Measurements from ENCODE around the gene BAIAP2L2. TPM values are rescaled to one million over a fixed set of nuclear protein-coding genes. Genes with fewer than 3 reads are reported as not detected.

BAIAP2L2 gene
- total RNA-seq, 1 donor from 2014 or later = 0.64 TPM

DNA sequence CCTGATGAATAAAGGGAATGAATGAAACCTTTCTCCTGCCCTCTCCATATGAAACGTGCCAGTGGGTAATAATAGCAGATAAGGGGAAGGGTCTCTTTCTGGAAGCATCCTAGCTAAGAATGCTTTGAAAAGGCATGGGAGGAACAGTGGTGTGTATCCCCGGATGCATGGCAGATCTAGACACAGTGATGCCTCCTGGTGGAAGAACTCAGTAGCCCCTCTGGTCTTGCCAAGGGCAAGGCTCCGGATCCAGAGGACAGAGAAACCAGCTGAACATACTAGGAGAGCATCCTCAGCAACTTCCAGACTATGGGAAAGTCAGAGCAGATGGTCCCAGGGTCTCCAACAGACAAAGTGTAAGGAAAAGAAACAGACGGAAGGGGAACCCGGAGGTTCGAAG, 6.4 kb downstream of the BAIAP2L2 start:
- no peaks in the 10 kb centered on the region for H3K27me3 Mint-ChIP-seq
- TF ChIP-seq, protein P1, sequence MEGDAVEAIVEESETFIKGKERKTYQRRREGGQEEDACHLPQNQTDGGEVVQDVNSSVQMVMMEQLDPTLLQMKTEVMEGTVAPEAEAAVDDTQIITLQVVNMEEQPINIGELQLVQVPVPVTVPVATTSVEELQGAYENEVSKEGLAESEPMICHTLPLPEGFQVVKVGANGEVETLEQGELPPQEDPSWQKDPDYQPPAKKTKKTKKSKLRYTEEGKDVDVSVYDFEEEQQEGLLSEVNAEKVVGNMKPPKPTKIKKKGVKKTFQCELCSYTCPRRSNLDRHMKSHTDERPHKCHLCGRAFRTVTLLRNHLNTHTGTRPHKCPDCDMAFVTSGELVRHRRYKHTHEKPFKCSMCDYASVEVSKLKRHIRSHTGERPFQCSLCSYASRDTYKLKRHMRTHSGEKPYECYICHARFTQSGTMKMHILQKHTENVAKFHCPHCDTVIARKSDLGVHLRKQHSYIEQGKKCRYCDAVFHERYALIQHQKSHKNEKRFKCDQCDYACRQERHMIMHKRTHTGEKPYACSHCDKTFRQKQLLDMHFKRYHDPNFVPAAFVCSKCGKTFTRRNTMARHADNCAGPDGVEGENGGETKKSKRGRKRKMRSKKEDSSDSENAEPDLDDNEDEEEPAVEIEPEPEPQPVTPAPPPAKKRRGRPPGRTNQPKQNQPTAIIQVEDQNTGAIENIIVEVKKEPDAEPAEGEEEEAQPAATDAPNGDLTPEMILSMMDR (IDR thresholded peaks at IDR 0.05) = no peak
- H3K36me3 Mint-ChIP-seq (ENCODE audit: low read depth) = no peaks in the 10 kb centered on the region
- no peak overlapping the region for H3K27ac Mint-ChIP-seq
- no peak for DNase-seq
- ATAC-seq (ENCODE audit: low read depth) = no peak
- no peaks in the 10 kb centered on the region for H3K9me3 Mint-ChIP-seq
- ChIA-PET CTCF (interaction anchor here (1.2 kb wide), 1 partner anchor 52 kb away, joined by 4 read pairs; no protein-coding TSS in a partner anchor), POLR2A (no interaction called here)
- H3K4me3 Mint-ChIP-seq = no peak overlapping the region
- no peaks in the 10 kb centered on the region for H3K4me1 Mint-ChIP-seq
- intact Hi-C loops (cut with micrococcal nuclease) = no loop called here

DNA sequence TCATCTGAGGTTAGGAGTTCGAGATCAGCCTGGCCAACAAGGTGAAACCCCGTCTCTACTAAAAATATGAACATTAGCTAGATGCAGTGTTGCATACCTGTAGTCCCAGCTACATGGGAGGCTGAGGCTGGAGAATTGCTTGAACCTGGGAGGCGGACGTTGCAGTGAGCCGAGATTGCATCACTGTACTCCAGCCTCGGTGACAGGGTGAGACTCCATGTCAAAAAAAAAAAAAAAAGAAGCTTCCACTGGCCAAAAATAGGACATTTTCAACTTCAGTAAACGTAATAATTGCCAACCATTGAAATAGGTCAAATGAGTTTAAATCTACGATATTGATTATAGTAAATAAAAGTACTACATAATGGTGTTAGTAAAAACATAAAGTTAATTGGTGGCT, 6.8 kb downstream of the BAIAP2L2 start:
- no peaks in the 10 kb centered on the region for H3K9me3 Mint-ChIP-seq
- no peak for DNase-seq
- no peak for ATAC-seq (ENCODE audit: low read depth)
- H3K27me3 Mint-ChIP-seq = no peaks in the 10 kb centered on the region
- H3K27ac Mint-ChIP-seq = no peak overlapping the region
- no peaks in the 10 kb centered on the region for H3K36me3 Mint-ChIP-seq (ENCODE audit: low read depth)
- no peak overlapping the region for H3K4me3 Mint-ChIP-seq
- TF ChIP-seq, protein P1 (IDR thresholded peaks at IDR 0.05) = no peak
- POLR2A ChIA-PET = no interaction called here
- no peaks in the 10 kb centered on the region for H3K4me1 Mint-ChIP-seq
- intact Hi-C loops (cut with micrococcal nuclease) = no loop called here
- CTCF ChIA-PET = interaction anchor here (1.2 kb wide), 1 partner anchor 52 kb away, joined by 4 read pairs; no protein-coding TSS in a partner anchor

DNA sequence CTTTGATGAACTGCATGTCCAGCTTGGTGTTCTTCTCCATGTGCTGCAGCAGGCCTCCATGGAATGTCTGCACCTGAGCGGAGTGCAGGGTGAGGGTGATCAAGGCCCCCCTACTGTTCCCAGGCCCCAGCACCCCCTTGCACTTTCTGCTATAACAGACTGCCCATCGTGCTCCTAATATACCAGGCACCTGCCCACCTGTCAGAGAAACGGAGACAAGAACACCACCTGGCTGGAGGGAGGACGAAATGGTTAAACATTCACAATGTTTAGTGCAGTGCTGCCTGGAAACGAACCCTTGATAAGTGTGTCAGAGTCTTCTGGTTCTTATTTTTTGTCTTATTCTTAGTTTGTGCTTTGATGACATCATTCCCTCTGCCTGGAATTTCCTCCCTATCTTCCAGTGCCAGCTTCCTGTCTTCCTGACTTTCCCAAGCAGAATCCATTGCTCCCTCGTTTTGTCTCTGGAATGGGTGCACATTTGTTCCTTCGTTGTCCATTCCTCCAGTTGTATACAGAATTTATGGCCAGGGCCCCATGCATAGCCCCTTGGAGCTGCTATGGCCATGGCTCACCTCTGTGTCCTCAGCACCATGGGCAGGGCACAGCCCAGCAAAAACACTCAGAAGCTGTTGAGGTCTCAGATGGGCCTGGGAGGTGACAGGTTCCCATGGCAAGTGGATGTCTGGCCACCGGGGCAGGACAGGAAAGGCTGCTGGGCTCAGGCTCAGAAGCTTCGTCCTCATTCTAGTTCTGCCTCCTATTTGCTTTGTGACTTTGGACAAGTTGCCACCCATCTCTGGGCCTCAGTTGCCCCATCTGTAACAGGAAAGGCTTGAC, 11.9 kb downstream of the BAIAP2L2 start:
- no peaks in the 10 kb centered on the region for H3K4me1 Mint-ChIP-seq
- intact Hi-C loops (cut with micrococcal nuclease) = no loop called here
- H3K4me3 Mint-ChIP-seq = no peak overlapping the region
- H3K27ac Mint-ChIP-seq = no peak overlapping the region
- CTCF ChIA-PET = no interaction called here
- H3K9me3 Mint-ChIP-seq = no peaks in the 10 kb centered on the region
- ATAC-seq (ENCODE audit: low read depth) (no peak), DNase-seq (no peak)
- TF ChIP-seq, protein P1 (IDR thresholded peaks at IDR 0.05) = no peak
- POLR2A ChIA-PET = no interaction called here
- H3K27me3 Mint-ChIP-seq = no peaks in the 10 kb centered on the region
- H3K36me3 Mint-ChIP-seq (ENCODE audit: low read depth) = no peaks in the 10 kb centered on the region

DNA sequence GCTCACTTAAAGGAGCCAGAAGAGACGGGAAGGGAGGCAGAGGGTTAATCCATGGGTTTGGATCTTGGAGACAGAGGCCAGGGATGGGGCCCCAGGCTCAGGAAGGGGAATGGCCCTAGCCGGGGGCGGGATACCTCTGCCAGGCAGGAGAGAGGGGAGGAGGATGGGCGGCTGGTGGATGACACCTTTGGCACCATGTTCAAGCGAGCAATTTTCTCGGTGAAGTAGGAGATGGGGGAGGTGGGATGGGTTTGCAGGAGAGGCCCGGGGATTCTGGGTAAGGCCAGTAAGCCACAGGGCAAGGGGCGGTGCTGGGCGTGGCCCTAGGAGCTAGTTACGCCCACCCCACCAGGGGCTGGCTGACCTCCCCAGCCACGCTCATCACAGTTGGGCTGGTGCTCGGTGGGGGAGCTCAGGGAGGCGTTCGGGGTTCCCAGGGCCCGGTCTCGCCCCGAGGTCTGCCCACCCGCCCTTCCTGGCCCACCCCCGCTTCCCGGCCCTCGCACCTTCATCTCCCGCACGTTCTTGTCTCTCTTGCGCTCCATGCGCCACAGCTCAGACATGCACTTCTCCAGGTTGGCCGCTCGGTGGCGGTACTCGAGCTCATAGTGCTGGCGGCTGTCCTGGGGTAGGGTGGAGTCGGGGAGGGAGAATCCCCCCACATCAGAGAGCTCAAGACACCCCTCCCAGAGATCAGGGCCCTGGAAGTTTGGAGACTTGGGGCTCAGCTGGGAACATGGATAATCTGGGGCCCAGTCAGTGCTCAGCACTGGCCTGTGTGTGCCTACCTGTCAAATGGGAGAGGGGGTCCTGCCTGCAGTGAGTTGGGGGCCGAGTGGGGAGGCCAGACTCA, 12.7 kb downstream of the BAIAP2L2 start:
- DNase-seq = no peak
- Mint-ChIP-seq H3K4me1 (no peaks in the 10 kb centered on the region), H3K27ac (no peak overlapping the region), H3K4me3 (no peak overlapping the region), H3K9me3 (no peaks in the 10 kb centered on the region), H3K27me3 (no peaks in the 10 kb centered on the region), H3K36me3 (ENCODE audit: low read depth) (no peaks in the 10 kb centered on the region)
- POLR2A ChIA-PET = interaction anchor here (0.6 kb wide), 1 partner anchor 386 kb away, joined by 3 read pairs; no protein-coding TSS in a partner anchor
- intact Hi-C loops (cut with micrococcal nuclease) = no loop called here
- CTCF ChIA-PET = no interaction called here
- no peak for ATAC-seq (ENCODE audit: low read depth)
- TF ChIP-seq, protein P1 (IDR thresholded peaks at IDR 0.05) = no peak

DNA sequence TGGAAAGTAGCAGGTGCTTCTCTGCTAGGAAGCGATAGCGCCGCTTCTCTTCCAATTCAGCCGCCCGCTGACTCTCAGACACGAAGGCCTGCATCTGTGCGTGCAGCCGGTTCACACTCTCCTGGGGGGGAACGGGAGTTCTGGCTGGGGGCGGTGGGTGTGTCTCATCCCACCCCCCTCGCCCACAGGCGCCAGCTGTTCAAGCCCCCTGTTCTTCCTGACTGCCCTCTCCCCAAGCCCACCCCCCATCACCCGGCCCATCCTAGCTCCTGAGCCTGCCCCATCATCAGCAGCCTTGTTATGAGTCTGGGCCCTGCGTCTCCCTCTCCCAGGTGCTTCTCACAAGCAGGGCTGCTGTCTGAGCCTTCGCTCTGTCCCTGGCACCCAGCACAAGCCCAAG, 13.4 kb downstream of the BAIAP2L2 start:
- ChIA-PET CTCF (no interaction called here), POLR2A (no interaction called here)
- Mint-ChIP-seq H3K9me3 (no peaks in the 10 kb centered on the region), H3K4me3 (no peak overlapping the region), H3K27me3 (no peaks in the 10 kb centered on the region), H3K27ac (no peak overlapping the region), H3K4me1 (no peaks in the 10 kb centered on the region), H3K36me3 (ENCODE audit: low read depth) (peaks cover 2% of the 10 kb centered on the region)
- DNase-seq (no peak), ATAC-seq (ENCODE audit: low read depth) (no peak)
- TF ChIP-seq, protein P1 (IDR thresholded peaks at IDR 0.05) = no peak
- intact Hi-C loops (cut with micrococcal nuclease) = no loop called here
